ENCODE data around the gene NUDT5.

- TF ChIP-seq CTCF (IDR thresholded peaks at IDR 0.05), result no peak
- TF ChIP-seq POLR2A (IDR thresholded peaks at IDR 0.05), result no peak
Observed at GRCh38 chr10:12225444-12225843, 29.8 kb upstream of the NUDT5 start.
